Cardiac muscle cell (in vitro differentiated cells and primary cell): ENCODE results near the gene FBXO4. TPM values are rescaled to one million over a fixed set of nuclear protein-coding genes. Genes with fewer than 3 reads are reported as not detected.
"Not testable (repeated sequence)": the region's sequence is repeated elsewhere in the genome, so short reads cannot be mapped to it uniquely, and the experiment has no call there.

Experiments used
- DNase-seq, 2 donors: peaks; one replicate each; pipeline versions ENCODE4 v3.0.0 to v3.0.0-alpha.2; 2010 to 2017; ENCODE audit warnings: low read depth in 1 of 2, low spot score in 1 of 2
- H3K27ac ChIP-seq: fragments of 200-600 bp; sonication (generic); 2 replicates; pipeline ENCODE4 v1.5.1; 2016
- H3K27me3 ChIP-seq: fragments of 200-600 bp; sonication (generic); 2 replicates; pipeline ENCODE4 v1.6.0; 2016; ENCODE audit warnings: control low read depth
- H3K36me3 ChIP-seq: fragments of 200-600 bp; sonication (generic); 2 replicates; pipeline ENCODE4 v1.5.1; 2016; ENCODE audit warnings: control low read depth
- H3K4me1 ChIP-seq: fragments of 200-600 bp; sonication (generic); 2 replicates; pipeline ENCODE4 v1.8.1; 2017; ENCODE audit warnings: low read depth, mild to moderate bottlenecking, mixed run types
- H3K4me3 ChIP-seq: fragments of 200-600 bp; sonication (generic); 2 replicates; pipeline ENCODE4 v1.5.1; 2016; ENCODE audit warnings: mild to moderate bottlenecking
- H3K9me3 ChIP-seq: fragments of 200-600 bp; sonication (generic); 2 replicates; pipeline ENCODE4 v1.5.1; 2017; ENCODE audit warnings: low read depth, mild to moderate bottlenecking, control low read depth
- CTCF ChIP-seq: IDR thresholded peaks from 2 replicates; pipeline ENCODE4 v1.5.1; 2012; ENCODE audit warnings: low read depth, mild to moderate bottlenecking, low read length
- polyA plus RNA-seq: library from polyadenylated mRNA; unstranded; fragments of >200 nt; fragmentation: Nextera tagmentation; extraction: Ambion mirVana; gene quantifications from 2 replicates; pipeline ENCODE4 v1.2.1, GENCODE V29; 2016
- total RNA-seq: library from RNA; depleted of rRNA; stranded (reverse); fragments of >200 nt; gene quantifications from 2 replicates; pipeline ENCODE4 v1.2.3, GENCODE V29; 2016

Gene FBXO4
- total and polyA plus RNA-seq, 2 experiments from 2014 or later = 2.1 to 7.1 TPM

- no peak overlapping the region for H3K4me3 ChIP-seq
- no peaks in the 10 kb centered on the region for H3K9me3 ChIP-seq
- H3K27me3 ChIP-seq = peaks cover 5% of the 10 kb centered on the region
- peaks cover 5% of the 10 kb centered on the region for H3K4me1 ChIP-seq
- H3K36me3 ChIP-seq = no peaks in the 10 kb centered on the region
- no peak overlapping the region for H3K27ac ChIP-seq
- no peak for TF ChIP-seq CTCF
- no peak for DNase-seq
Observed at GRCh38 chr5:41980870-41981269, 55.8 kb downstream of the FBXO4 start.

GRCh38 chr5:41982858-41983257 is 57.8 kb downstream of the FBXO4 start:
- not testable (repeated sequence) for H3K27ac ChIP-seq, H3K4me1 ChIP-seq, H3K9me3 ChIP-seq, H3K4me3 ChIP-seq, DNase-seq, H3K27me3 ChIP-seq, H3K36me3 ChIP-seq

- H3K4me1 ChIP-seq = peaks cover 5% of the 10 kb centered on the region
- TF ChIP-seq CTCF = no peak
- H3K27me3 ChIP-seq = peaks cover 5% of the 10 kb centered on the region
- H3K9me3 ChIP-seq = no peaks in the 10 kb centered on the region
- no peaks in the 10 kb centered on the region for H3K36me3 ChIP-seq
- no peak for DNase-seq
- no peak overlapping the region for H3K4me3 ChIP-seq
- H3K27ac ChIP-seq = no peak overlapping the region
Observed at GRCh38 chr5:41983284-41983683, 58.2 kb downstream of the FBXO4 start.

- Histone ChIP-seq H3K27me3 (peaks cover 5% of the 10 kb centered on the region), H3K36me3 (no peaks in the 10 kb centered on the region), H3K27ac (no peak overlapping the region), H3K4me1 (no peaks in the 10 kb centered on the region), H3K4me3 (no peak overlapping the region), H3K9me3 (no peaks in the 10 kb centered on the region)
- no peak for TF ChIP-seq CTCF
- no peak for DNase-seq
Observed at GRCh38 chr5:41985945-41986695, 61.0 kb downstream of the FBXO4 start.

Other genes with a start within 250 kb of the FBXO4 start
- 41.3 and 55.8 TPM in 2 replicates for gene OXCT1, start 54.9 kb upstream of the FBXO4 start, total RNA-seq
- gene OXCT1, start 54.9 kb upstream of the FBXO4 start, polyA plus RNA-seq = 54.8 and 54.9 TPM in 2 replicates
- gene RIMOC1, start 20.9 kb upstream of the FBXO4 start, total RNA-seq = 10.7 and 12.0 TPM in 2 replicates
- gene RIMOC1, start 20.9 kb upstream of the FBXO4 start, polyA plus RNA-seq = 13.4 and 20.8 TPM in 2 replicates